Kidney epithelial cell (primary cell): ENCODE measurements around the gene GPD1. TPM values are rescaled to one million over a fixed set of nuclear protein-coding genes. Genes with fewer than 3 reads are reported as not detected.
A peak's percentile ranks its signal among the peaks of the same experiment; 100 is the strongest.

Source experiments
- DNase-seq: peaks from one replicate; pipeline ENCODE4 v3.0.0-alpha.2; 2010; ENCODE audit warnings: low read depth
- H3K27me3 ChIP-seq: 2 replicates; pipeline ENCODE4 v1.6.0; 2011; ENCODE audit warnings: low read length; ENCODE audit not compliant: control insufficient read depth, insufficient read depth
- H3K36me3 ChIP-seq: 2 replicates; pipeline ENCODE4 v1.5.1; 2011; ENCODE audit warnings: low read length; ENCODE audit not compliant: control insufficient read depth, insufficient read depth
- H3K4me3 ChIP-seq: 2 replicates; pipeline ENCODE4 v1.5.1; 2011; ENCODE audit warnings: low read depth, mild to moderate bottlenecking, control low read depth, low read length
- CTCF ChIP-seq: IDR thresholded peaks from 2 replicates; pipeline ENCODE4 v1.5.1; 2011; ENCODE audit warnings: mild to moderate bottlenecking, moderate library complexity, low read length, control low read depth, inconsistent platforms; ENCODE audit not compliant: insufficient read depth, poor library complexity, severe bottlenecking
- total RNA-seq: library from RNA; depleted of rRNA; stranded (reverse); fragments of >200 nt; gene quantifications from 2 replicates; pipeline ENCODE4 v1.2.3, GENCODE V29; 2015

Gene GPD1
- total RNA-seq, 1 donor from 2014 or later: 0.04 TPM

- Histone ChIP-seq H3K4me3 (no peak overlapping the region), H3K36me3 (no peaks in the 10 kb centered on the region), H3K27me3 (no peaks in the 10 kb centered on the region)
- TF ChIP-seq CTCF: no peak
- DNase-seq: no peak
Measured at GRCh38 chr12:50069539-50069938, 34.3 kb upstream of the GPD1 start.

GRCh38 chr12:50070314-50071060, 33.3 kb upstream of the GPD1 start:
- Histone ChIP-seq H3K27me3 (no peaks in the 10 kb centered on the region), H3K36me3 (no peaks in the 10 kb centered on the region), H3K4me3 (no peak overlapping the region)
- TF ChIP-seq CTCF: peak; percentile 93
- DNase-seq: no peak

GRCh38 chr12:50072198-50072907, 31.5 kb upstream of the GPD1 start:
- no peak overlapping the region for H3K4me3 ChIP-seq
- no peaks in the 10 kb centered on the region for H3K27me3 ChIP-seq
- no peaks in the 10 kb centered on the region for H3K36me3 ChIP-seq
- TF ChIP-seq CTCF: no peak
- DNase-seq: no peak

- Histone ChIP-seq H3K4me3 (no peak overlapping the region), H3K27me3 (no peaks in the 10 kb centered on the region), H3K36me3 (no peaks in the 10 kb centered on the region)
- no peak for TF ChIP-seq CTCF
- no peak for DNase-seq
Measured at GRCh38 chr12:50073206-50073605, 30.6 kb upstream of the GPD1 start.

- Histone ChIP-seq H3K36me3 (no peaks in the 10 kb centered on the region), H3K4me3 (no peak overlapping the region), H3K27me3 (no peaks in the 10 kb centered on the region)
- DNase-seq: no peak
- TF ChIP-seq CTCF: no peak
Measured at GRCh38 chr12:50073712-50074111, 30.1 kb upstream of the GPD1 start.
